SK-N-MC (cell line): Measurements from ENCODE around the gene NIPAL3.

Experiments used
- DNase-seq: peaks from one replicate; pipeline ENCODE4 v3.0.0-alpha.2; 2011; ENCODE audit warnings: low read depth, low spot score
- H3K27ac ChIP-seq: fragments of 200-600 bp; sonication (generic); 2 replicates; pipeline ENCODE4 v1.5.1; 2016; ENCODE audit warnings: mixed run types
- H3K36me3 ChIP-seq: fragments of 200-600 bp; sonication (generic); 2 replicates; pipeline ENCODE4 v1.6.1; 2017; ENCODE audit warnings: antibody characterized with exemption, low read length, mixed read lengths; ENCODE audit not compliant: insufficient read depth
- H3K4me3 ChIP-seq: fragments of 200-600 bp; sonication (generic); 2 replicates; pipeline ENCODE4 v1.5.1; 2016
- H3K9ac ChIP-seq: fragments of 200-600 bp; sonication (generic); 2 replicates; pipeline ENCODE4 v1.8.0; 2017; ENCODE audit warnings: mixed run types, mixed read lengths; ENCODE audit not compliant: insufficient read length
- H3K9me3 ChIP-seq: fragments of 200-600 bp; sonication (generic); 2 replicates; pipeline ENCODE4 v1.6.1; 2017; ENCODE audit warnings: low read depth, mild to moderate bottlenecking, antibody characterized with exemption, low read length, moderate library complexity, mixed read lengths
- EZH2 ChIP-seq: fragments of 200-600 bp; sonication (generic); IDR thresholded peaks from one replicate; pipeline ENCODE4 v1.6.1; 2017; ENCODE audit warnings: antibody characterized with exemption
- FOXP2 ChIP-seq: optimal IDR thresholded peaks from 2 replicates; pipeline ENCODE3; 2011; ENCODE audit warnings: mild to moderate bottlenecking, moderate library complexity; ENCODE audit not compliant: insufficient read depth; ENCODE audit errors: extremely low read length, control extremely low read depth
- POLR2AphosphoS5 ChIP-seq: IDR thresholded peaks from 2 replicates; pipeline ENCODE4 v1.6.1; 2012; ENCODE audit warnings: mild to moderate bottlenecking, low read depth, low read length, borderline replicate concordance

NIPAL3 gene

GRCh38 chr1:24380508-24380907 is 35.1 kb upstream of the NIPAL3 start:
- no peak overlapping the region for H3K4me3 ChIP-seq
- no peaks in the 10 kb centered on the region for H3K9me3 ChIP-seq
- no peaks in the 10 kb centered on the region for H3K36me3 ChIP-seq
- TF ChIP-seq FOXP2 (no peak), POLR2AphosphoS5 (no peak)
- no peak overlapping the region for H3K9ac ChIP-seq
- DNase-seq: no peak
- no peak overlapping the region for H3K27ac ChIP-seq

- DNase-seq: no peak
- Histone ChIP-seq H3K36me3 (no peaks in the 10 kb centered on the region), H3K9ac (no peak overlapping the region), H3K9me3 (no peaks in the 10 kb centered on the region), H3K4me3 (no peak overlapping the region), H3K27ac (no peak overlapping the region)
- TF ChIP-seq POLR2AphosphoS5: no peak
- no peak for TF ChIP-seq EZH2
- no peak for TF ChIP-seq FOXP2
Measured at GRCh38 chr1:24381256-24381655, 34.3 kb upstream of the NIPAL3 start.

- H3K36me3 ChIP-seq: no peaks in the 10 kb centered on the region
- no peaks in the 10 kb centered on the region for H3K9me3 ChIP-seq
- no peak overlapping the region for H3K4me3 ChIP-seq
- H3K9ac ChIP-seq: no peak overlapping the region
- no peak for DNase-seq
- H3K27ac ChIP-seq: no peak overlapping the region
- no peak for TF ChIP-seq EZH2
- TF ChIP-seq FOXP2: no peak
- TF ChIP-seq POLR2AphosphoS5: no peak
Measured at GRCh38 chr1:24382165-24382577, 33.4 kb upstream of the NIPAL3 start.

GRCh38 chr1:24383381-24383940 is 32.1 kb upstream of the NIPAL3 start:
- H3K9me3 ChIP-seq: no peaks in the 10 kb centered on the region
- no peak overlapping the region for H3K27ac ChIP-seq
- H3K9ac ChIP-seq: no peak overlapping the region
- H3K4me3 ChIP-seq: no peak overlapping the region
- TF ChIP-seq FOXP2 (no peak), POLR2AphosphoS5 (no peak), EZH2 (no peak)
- no peak for DNase-seq
- H3K36me3 ChIP-seq: no peaks in the 10 kb centered on the region

- TF ChIP-seq POLR2AphosphoS5: no peak
- TF ChIP-seq FOXP2: no peak
- no peak for TF ChIP-seq EZH2
- no peaks in the 10 kb centered on the region for H3K9me3 ChIP-seq
- H3K36me3 ChIP-seq: no peaks in the 10 kb centered on the region
- H3K4me3 ChIP-seq: no peak overlapping the region
- H3K27ac ChIP-seq: no peak overlapping the region
- no peak for DNase-seq
- H3K9ac ChIP-seq: no peak overlapping the region
Measured at GRCh38 chr1:24384251-24385090, 31.1 kb upstream of the NIPAL3 start.

GRCh38 chr1:24385160-24385940 is 30.3 kb upstream of the NIPAL3 start:
- no peak for TF ChIP-seq POLR2AphosphoS5
- Histone ChIP-seq H3K36me3 (no peaks in the 10 kb centered on the region), H3K9me3 (no peaks in the 10 kb centered on the region), H3K9ac (no peak overlapping the region), H3K27ac (no peak overlapping the region), H3K4me3 (no peak overlapping the region)
- DNase-seq: no peak

GRCh38 chr1:24386241-24386640 is 29.4 kb upstream of the NIPAL3 start:
- no peak overlapping the region for H3K9ac ChIP-seq
- no peak for TF ChIP-seq FOXP2
- H3K9me3 ChIP-seq: no peaks in the 10 kb centered on the region
- no peaks in the 10 kb centered on the region for H3K36me3 ChIP-seq
- no peak for DNase-seq
- no peak overlapping the region for H3K27ac ChIP-seq
- H3K4me3 ChIP-seq: peak overlapping the region; percentile 36

- TF ChIP-seq FOXP2: no peak
- no peak for TF ChIP-seq POLR2AphosphoS5
- TF ChIP-seq EZH2: no peak
- no peak for DNase-seq
- H3K27ac ChIP-seq: no peak overlapping the region
- no peaks in the 10 kb centered on the region for H3K36me3 ChIP-seq
- no peak overlapping the region for H3K9ac ChIP-seq
- no peaks in the 10 kb centered on the region for H3K9me3 ChIP-seq
- no peak overlapping the region for H3K4me3 ChIP-seq
Measured at GRCh38 chr1:24386931-24387330, 28.7 kb upstream of the NIPAL3 start.
